SK-N-SH (cell line): ENCODE results near the gene CHAF1A. TPM values are rescaled to one million over a fixed set of nuclear protein-coding genes. Genes with fewer than 3 reads are reported as not detected.

ENCODE experiments used
- CTCF ChIA-PET: fragments of 300-600, 350-600 bp; formaldehyde crosslinking; extraction: SDS; loops from one replicate; lab custom pipeline; 2021; lab: Yijun Ruan, JAX
- POLR2A ChIA-PET: fragments of 350-600 bp; sonication (Branson Sonifier 250); formaldehyde crosslinking; extraction: SDS; loops from one replicate; lab custom pipeline; 2020; ENCODE audit warnings: antibody characterized with exemption, inconsistent platforms; lab: Yijun Ruan, JAX
- DNase-seq: peaks from one replicate; pipeline ENCODE4 v3.0.0; 2012
- H2AFZ ChIP-seq: fragments of 200-600 bp; sonication (generic); 2 replicates; pipeline ENCODE4 v1.8.1; 2016; ENCODE audit warnings: antibody characterized with exemption, mild to moderate bottlenecking, low read depth
- H3F3A ChIP-seq: fragments of 200-600 bp; sonication (generic); replicated peaks from 2 replicates; pipeline ENCODE3; 2016; ENCODE audit warnings: antibody characterized with exemption, mild to moderate bottlenecking; ENCODE audit not compliant: insufficient read depth
- H3K27ac ChIP-seq, 2 experiments: fragments of 200-500 bp in 1 of 2; fragments of 200-600 bp in 1 of 2; sonication (Bioruptor generic) in 1 of 2; sonication (generic), shearing (Covaris generic) in 1 of 2; 2 replicates each; pipeline versions ENCODE4 v1.5.1 to v1.6.1; 2014 to 2016; ENCODE audit warnings: low read depth in 2 of 2, inconsistent platforms in 1 of 2, low read length in 1 of 2, mild to moderate bottlenecking in 1 of 2, mixed read lengths in 1 of 2
- H3K27me3 ChIP-seq: fragments of 200-600 bp; sonication (generic), shearing (Covaris generic); 2 replicates; pipeline ENCODE4 v1.6.1; 2016; ENCODE audit warnings: mixed run types; ENCODE audit not compliant: insufficient read depth
- H3K36me3 ChIP-seq, 2 experiments: fragments of 200-500 bp in 1 of 2; fragments of 200-600 bp in 1 of 2; sonication (Bioruptor generic) in 1 of 2; sonication (generic) in 1 of 2; replicated peaks in 1 of 2; 2 replicates each; pipeline versions ENCODE3 to v1.5.1; 2014 to 2016; ENCODE audit warnings: low read length in 1 of 2, mild to moderate bottlenecking in 1 of 2; ENCODE audit not compliant: insufficient read depth in 2 of 2, control insufficient read depth in 1 of 2
- H3K4me1 ChIP-seq, 2 experiments: fragments of 200-500 bp in 1 of 2; fragments of 200-600 bp in 1 of 2; sonication (Bioruptor generic) in 1 of 2; sonication (generic), shearing (Covaris generic) in 1 of 2; 2 replicates each; pipeline versions ENCODE4 v1.5.1 to v1.6.1; 2014 to 2016; ENCODE audit warnings: low read depth in 1 of 2, low read length in 1 of 2, mixed run types in 1 of 2; ENCODE audit not compliant: insufficient read depth in 2 of 2, control insufficient read depth in 1 of 2
- H3K4me2 ChIP-seq: fragments of 200-600 bp; sonication (generic), shearing (Covaris generic); 2 replicates; pipeline ENCODE4 v1.6.1; 2017; ENCODE audit warnings: mixed run types
- H3K4me3 ChIP-seq, 2 experiments: fragments of 200-500 bp in 1 of 2; fragments of 200-600 bp in 1 of 2; sonication (Bioruptor generic) in 1 of 2; sonication (generic), shearing (Covaris generic) in 1 of 2; 2 replicates each; pipeline versions ENCODE4 v1.5.1 to v1.8.1; 2014 to 2016; ENCODE audit warnings: low read depth in 2 of 2, inconsistent platforms in 1 of 2, low read length in 1 of 2, mild to moderate bottlenecking in 1 of 2, mixed read lengths in 1 of 2, moderate library complexity in 1 of 2
- H3K79me2 ChIP-seq: fragments of 200-600 bp; sonication (generic); 2 replicates; pipeline ENCODE4 v1.8.1; 2017; ENCODE audit warnings: mild to moderate bottlenecking; ENCODE audit not compliant: insufficient read depth
- H3K9ac ChIP-seq: fragments of 200-600 bp; sonication (generic); 2 replicates; pipeline ENCODE4 v1.6.1; 2017; ENCODE audit warnings: mixed run types
- H3K9me2 ChIP-seq: fragments of 200-600 bp; sonication (generic); 2 replicates; pipeline ENCODE4 v1.6.1; 2017; ENCODE audit warnings: mixed run types
- H3K9me3 ChIP-seq: fragments of 200-600 bp; sonication (generic); 2 replicates; pipeline ENCODE4 v1.6.1; 2017; ENCODE audit warnings: mixed run types, mild to moderate bottlenecking, moderate library complexity
- H4K20me1 ChIP-seq: fragments of 200-600 bp; sonication (generic); 2 replicates; pipeline ENCODE4 v1.6.1; 2017; ENCODE audit warnings: mild to moderate bottlenecking, mixed run types; ENCODE audit not compliant: insufficient read depth
- CTCF ChIP-seq: fragments of 200-600 bp; sonication (generic); IDR thresholded peaks from 2 replicates; pipeline ENCODE4 v1.6.1; 2017; ENCODE audit warnings: antibody characterized with exemption, mild to moderate bottlenecking, moderate library complexity
- EZH2phosphoT487 ChIP-seq: fragments of 200-600 bp; sonication (generic); IDR thresholded peaks from 2 replicates; pipeline ENCODE4 v1.6.1; 2017; ENCODE audit warnings: low read depth, mixed run types, mild to moderate bottlenecking, antibody characterized with exemption, moderate library complexity, borderline replicate concordance
- FOXJ3 ChIP-seq: sonication (generic); formaldehyde crosslinking; IDR thresholded peaks from 2 replicates; pipeline ENCODE4 v1.5.1; 2020; ENCODE audit warnings: mild to moderate bottlenecking, missing genetic modification reagents
- GABPA ChIP-seq: IDR thresholded peaks from 2 replicates; pipeline ENCODE4 v1.4.0; 2012; ENCODE audit warnings: low read depth, mild to moderate bottlenecking
- IRF3 ChIP-seq: fragments of 150-350 bp; IDR thresholded peaks from 2 replicates; pipeline ENCODE4 v1.6.1; 2016; ENCODE audit warnings: mild to moderate bottlenecking, low read depth, low read length
- MXI1 ChIP-seq: IDR thresholded peaks from 2 replicates; pipeline ENCODE4 v1.6.1; 2012; ENCODE audit warnings: mild to moderate bottlenecking, low read depth, low read length, improper control_type of control experiment
- NFIC ChIP-seq: IDR thresholded peaks from 2 replicates; pipeline ENCODE4 v1.4.0; 2012; ENCODE audit warnings: borderline replicate concordance
- NRF1 ChIP-seq: IDR thresholded peaks from 2 replicates; pipeline ENCODE4 v1.6.1; 2012; ENCODE audit warnings: low read depth, mild to moderate bottlenecking, low read length
- PBX3 ChIP-seq: IDR thresholded peaks from 2 replicates; pipeline ENCODE4; 2012
- SMC3 ChIP-seq: IDR thresholded peaks from 2 replicates; pipeline ENCODE4 v1.6.1; 2012; ENCODE audit warnings: low read depth, low read length, improper control_type of control experiment
- TAF1 ChIP-seq: IDR thresholded peaks from 2 replicates; pipeline ENCODE4 v1.6.1; 2012; ENCODE audit warnings: low read depth, mild to moderate bottlenecking, low read length, moderate library complexity, borderline replicate concordance
- TCF12 ChIP-seq: IDR thresholded peaks from 2 replicates; pipeline ENCODE4 v1.4.0; 2012
- WGBS: methylation state at CpG from one replicate; pipeline ENCODE4 v1.1.6; 2017; ENCODE audit warnings: low lambda C conversion rate; 5-methylcytosine and 5-hydroxymethylcytosine counted together
- polyA plus RNA-seq, 3 experiments: library from polyadenylated mRNA; depleted of rRNA; stranded (reverse); fragments of >200 nt; gene quantifications; 2 replicates each; pipeline ENCODE4 v1.2.3, GENCODE V29; 2012
- TF ChIP-seq, protein P1 (sequence below): IDR thresholded peaks from 2 replicates; pipeline ENCODE4 v1.6.1; 2012; ENCODE audit warnings: mild to moderate bottlenecking, low read depth, low read length, moderate library complexity
- TF ChIP-seq, protein P2 (sequence below): IDR thresholded peaks from 2 replicates; pipeline ENCODE4 v1.4.0; 2012; ENCODE audit warnings: low read depth
- TF ChIP-seq, protein P3 (sequence below): IDR thresholded peaks from 2 replicates; pipeline ENCODE4 v1.4.0; 2012; ENCODE audit warnings: low read depth, borderline replicate concordance

Gene CHAF1A
- polyA plus RNA-seq, 1 of the 3 experiments (the other 2 are of a cell fraction) = 18.0 TPM

DNA sequence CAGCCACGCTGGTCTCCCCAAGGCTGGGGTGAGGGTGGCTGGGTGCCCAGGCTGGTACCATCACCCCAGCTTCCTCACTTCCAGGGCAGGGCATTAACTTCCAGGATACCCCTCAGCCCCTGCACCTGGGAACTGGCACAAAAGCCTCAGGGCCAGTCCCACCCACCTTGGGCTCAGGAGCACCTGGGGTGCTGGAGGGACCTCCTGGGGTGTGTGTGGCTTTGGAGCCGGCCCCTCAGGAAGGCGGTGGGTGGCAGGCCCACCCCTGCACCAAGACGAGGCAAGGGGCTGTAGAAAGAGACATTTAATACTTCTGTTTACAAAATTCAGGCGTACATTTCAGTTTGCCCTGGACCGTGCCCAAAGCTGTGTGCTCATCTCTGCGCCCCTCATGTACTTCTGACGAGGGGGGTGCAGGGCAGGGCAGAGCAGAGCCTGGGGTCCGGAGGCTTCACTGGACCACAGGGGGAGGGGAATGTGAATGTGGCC lies 42.3 kb upstream of the CHAF1A start:
- no peak overlapping the region for H3K27ac ChIP-seq
- TF ChIP-seq NFIC (no peak), IRF3 (no peak), TAF1 (no peak), PBX3 (no peak), SMC3 (no peak), NRF1 (no peak), CTCF (no peak), EZH2phosphoT487 (no peak), GABPA (no peak), TCF12 (no peak), FOXJ3 (CRISPR knock-in tag) (no peak), MXI1 (no peak)
- TF ChIP-seq, protein P1, sequence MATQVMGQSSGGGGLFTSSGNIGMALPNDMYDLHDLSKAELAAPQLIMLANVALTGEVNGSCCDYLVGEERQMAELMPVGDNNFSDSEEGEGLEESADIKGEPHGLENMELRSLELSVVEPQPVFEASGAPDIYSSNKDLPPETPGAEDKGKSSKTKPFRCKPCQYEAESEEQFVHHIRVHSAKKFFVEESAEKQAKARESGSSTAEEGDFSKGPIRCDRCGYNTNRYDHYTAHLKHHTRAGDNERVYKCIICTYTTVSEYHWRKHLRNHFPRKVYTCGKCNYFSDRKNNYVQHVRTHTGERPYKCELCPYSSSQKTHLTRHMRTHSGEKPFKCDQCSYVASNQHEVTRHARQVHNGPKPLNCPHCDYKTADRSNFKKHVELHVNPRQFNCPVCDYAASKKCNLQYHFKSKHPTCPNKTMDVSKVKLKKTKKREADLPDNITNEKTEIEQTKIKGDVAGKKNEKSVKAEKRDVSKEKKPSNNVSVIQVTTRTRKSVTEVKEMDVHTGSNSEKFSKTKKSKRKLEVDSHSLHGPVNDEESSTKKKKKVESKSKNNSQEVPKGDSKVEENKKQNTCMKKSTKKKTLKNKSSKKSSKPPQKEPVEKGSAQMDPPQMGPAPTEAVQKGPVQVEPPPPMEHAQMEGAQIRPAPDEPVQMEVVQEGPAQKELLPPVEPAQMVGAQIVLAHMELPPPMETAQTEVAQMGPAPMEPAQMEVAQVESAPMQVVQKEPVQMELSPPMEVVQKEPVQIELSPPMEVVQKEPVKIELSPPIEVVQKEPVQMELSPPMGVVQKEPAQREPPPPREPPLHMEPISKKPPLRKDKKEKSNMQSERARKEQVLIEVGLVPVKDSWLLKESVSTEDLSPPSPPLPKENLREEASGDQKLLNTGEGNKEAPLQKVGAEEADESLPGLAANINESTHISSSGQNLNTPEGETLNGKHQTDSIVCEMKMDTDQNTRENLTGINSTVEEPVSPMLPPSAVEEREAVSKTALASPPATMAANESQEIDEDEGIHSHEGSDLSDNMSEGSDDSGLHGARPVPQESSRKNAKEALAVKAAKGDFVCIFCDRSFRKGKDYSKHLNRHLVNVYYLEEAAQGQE = no peak
- TF ChIP-seq, protein P2, sequence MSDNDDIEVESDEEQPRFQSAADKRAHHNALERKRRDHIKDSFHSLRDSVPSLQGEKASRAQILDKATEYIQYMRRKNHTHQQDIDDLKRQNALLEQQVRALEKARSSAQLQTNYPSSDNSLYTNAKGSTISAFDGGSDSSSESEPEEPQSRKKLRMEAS = no peak
- TF ChIP-seq, protein P3, sequence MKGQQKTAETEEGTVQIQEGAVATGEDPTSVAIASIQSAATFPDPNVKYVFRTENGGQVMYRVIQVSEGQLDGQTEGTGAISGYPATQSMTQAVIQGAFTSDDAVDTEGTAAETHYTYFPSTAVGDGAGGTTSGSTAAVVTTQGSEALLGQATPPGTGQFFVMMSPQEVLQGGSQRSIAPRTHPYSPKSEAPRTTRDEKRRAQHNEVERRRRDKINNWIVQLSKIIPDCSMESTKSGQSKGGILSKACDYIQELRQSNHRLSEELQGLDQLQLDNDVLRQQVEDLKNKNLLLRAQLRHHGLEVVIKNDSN = no peak
- CTCF ChIA-PET = interaction anchor here (1.8 to 8.5 kb wide), 3 partner anchors 6 to 93 kb away, joined by 6 to 84 read pairs (median 8); partner anchors contain the start of gene SH3GL1
- H3K79me2 ChIP-seq = no peaks in the 10 kb centered on the region
- H3K36me3 ChIP-seq = peaks cover 0 to 48% of the 10 kb centered on the region in 2 experiments
- H2AFZ ChIP-seq = no peak overlapping the region
- H3K4me1 ChIP-seq = no peaks in the 10 kb centered on the region
- peaks cover 3% of the 10 kb centered on the region for H3F3A ChIP-seq
- H3K9me3 ChIP-seq = no peaks in the 10 kb centered on the region
- H3K9ac ChIP-seq = no peak overlapping the region
- no peaks in the 10 kb centered on the region for H3K27me3 ChIP-seq
- DNase-seq = no peak
- H3K9me2 ChIP-seq = no peaks in the 10 kb centered on the region
- no peak overlapping the region for H3K4me2 ChIP-seq
- H3K4me3 ChIP-seq = no peak overlapping the region
- H4K20me1 ChIP-seq = no peaks in the 10 kb centered on the region
- WGBS = 82% methylated on average over 8 of the region's 9 CpGs
- POLR2A ChIA-PET = no interaction called here
